T-helper 1 cell treated with Interleukin-12 subunit alpha and Interleukin-12 subunit beta and Interleukin-4 antibody, amounts not matched to agents 30 μg/mL and 1 μg/mL, for 36 hours (primary cell): ENCODE data around the gene TIMP2.
A peak's percentile ranks its signal among the peaks of the same experiment; 100 is the strongest.
"Not testable (repeated sequence)": the region's sequence is repeated elsewhere in the genome, so short reads cannot be mapped to it uniquely, and the experiment has no call there.

Source experiments
- H3K27ac Mint-ChIP-seq: one replicate; pipeline ENCODE4 v1.8.0; 2021; ENCODE audit warnings: mild to moderate bottlenecking, mixed read lengths
- H3K27me3 Mint-ChIP-seq: one replicate; pipeline ENCODE4 v1.8.0; 2021; ENCODE audit warnings: low read depth, mixed read lengths
- H3K36me3 Mint-ChIP-seq: one replicate; pipeline ENCODE4 v1.8.0; 2021; ENCODE audit warnings: low read depth, mixed read lengths
- H3K4me1 Mint-ChIP-seq: one replicate; pipeline ENCODE4 v1.8.0; 2021; ENCODE audit warnings: low read depth, mixed read lengths
- H3K4me3 Mint-ChIP-seq: one replicate; pipeline ENCODE4 v1.8.0; 2021; ENCODE audit warnings: mild to moderate bottlenecking, moderate library complexity, mixed read lengths
- H3K9me3 Mint-ChIP-seq: one replicate; pipeline ENCODE4 v1.8.0; 2021; ENCODE audit warnings: mixed read lengths

Gene TIMP2

GRCh38 chr17:78946131-78946530 is 20.9 kb upstream of the TIMP2 start:
- H3K36me3 Mint-ChIP-seq, result no peaks in the 10 kb centered on the region
- no peak overlapping the region for H3K27ac Mint-ChIP-seq
- H3K27me3 Mint-ChIP-seq, result peaks cover 3% of the 10 kb centered on the region
- H3K4me1 Mint-ChIP-seq, result no peaks in the 10 kb centered on the region
- peaks cover 14% of the 10 kb centered on the region for H3K9me3 Mint-ChIP-seq
- no peak overlapping the region for H3K4me3 Mint-ChIP-seq

DNA sequence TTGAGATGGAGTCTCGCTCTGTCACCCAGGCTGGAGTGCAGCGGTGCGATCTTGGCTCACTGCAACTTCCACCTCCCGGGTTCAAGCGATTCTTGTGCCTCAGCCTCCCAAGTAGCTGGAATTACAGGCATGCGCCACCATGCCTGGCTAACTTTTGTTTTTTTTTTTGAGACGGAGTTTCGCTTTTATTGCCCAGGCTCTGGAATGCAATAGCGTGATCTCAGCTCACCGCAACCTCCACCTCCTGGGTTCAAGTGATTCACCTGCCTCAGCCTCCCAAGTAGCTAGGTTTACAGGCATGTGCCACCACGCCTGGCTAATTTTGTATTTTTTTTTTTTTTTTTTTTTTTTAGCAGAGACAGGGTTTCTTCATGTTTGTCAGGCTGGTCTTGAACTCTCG is 20.3 kb upstream of the TIMP2 start:
- not testable (repeated sequence) for H3K4me1 Mint-ChIP-seq, H3K36me3 Mint-ChIP-seq, H3K27ac Mint-ChIP-seq, H3K9me3 Mint-ChIP-seq, H3K27me3 Mint-ChIP-seq, H3K4me3 Mint-ChIP-seq

DNA sequence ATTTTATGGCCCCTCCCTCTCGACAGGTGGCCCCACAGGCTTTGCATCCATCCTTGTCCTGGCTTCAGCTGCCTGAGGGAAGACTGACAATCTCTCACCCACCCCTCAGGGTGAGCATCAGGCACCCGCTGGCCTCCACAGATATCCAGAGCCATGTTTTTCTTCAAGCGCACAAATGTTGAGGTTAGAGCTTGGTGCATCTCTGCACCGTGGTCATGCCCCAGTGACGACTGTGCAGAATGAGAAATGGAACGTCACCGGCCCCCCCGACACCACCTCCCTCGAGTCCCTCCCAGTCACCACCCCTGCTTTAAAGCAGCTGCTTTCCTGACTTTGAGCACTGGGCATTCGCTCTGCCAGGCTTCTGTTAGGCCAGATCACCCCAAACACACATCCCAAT is 19.8 kb upstream of the TIMP2 start:
- H3K4me3 Mint-ChIP-seq, result no peak overlapping the region
- peaks cover 2% of the 10 kb centered on the region for H3K9me3 Mint-ChIP-seq
- H3K27ac Mint-ChIP-seq, result no peak overlapping the region
- H3K36me3 Mint-ChIP-seq, result no peaks in the 10 kb centered on the region
- H3K4me1 Mint-ChIP-seq, result no peaks in the 10 kb centered on the region
- peaks cover 3% of the 10 kb centered on the region for H3K27me3 Mint-ChIP-seq

DNA sequence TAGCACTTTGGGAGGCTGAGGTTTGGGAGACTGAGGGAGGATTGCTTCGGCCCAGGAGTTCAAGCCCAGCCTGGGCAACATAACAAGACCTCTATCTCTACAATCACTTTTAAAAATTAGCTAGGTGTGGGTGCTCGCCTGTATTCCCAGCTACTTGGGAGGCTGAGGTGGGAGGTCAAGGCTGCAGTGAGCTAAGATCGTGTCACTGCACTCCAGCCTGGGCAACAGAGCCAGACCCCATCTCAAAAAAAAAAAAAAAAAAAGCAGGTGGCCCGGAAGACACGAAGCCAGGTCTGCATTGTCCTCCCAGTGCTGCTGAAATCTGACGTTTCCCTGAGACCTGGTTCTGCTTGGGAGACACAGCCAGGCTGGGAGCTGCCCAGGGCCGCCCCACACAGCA is 18.8 kb upstream of the TIMP2 start:
- Mint-ChIP-seq H3K4me1 (no peaks in the 10 kb centered on the region), H3K9me3 (no peaks in the 10 kb centered on the region), H3K36me3 (no peaks in the 10 kb centered on the region), H3K4me3 (no peak overlapping the region), H3K27ac (no peak overlapping the region), H3K27me3 (no peaks in the 10 kb centered on the region)

DNA sequence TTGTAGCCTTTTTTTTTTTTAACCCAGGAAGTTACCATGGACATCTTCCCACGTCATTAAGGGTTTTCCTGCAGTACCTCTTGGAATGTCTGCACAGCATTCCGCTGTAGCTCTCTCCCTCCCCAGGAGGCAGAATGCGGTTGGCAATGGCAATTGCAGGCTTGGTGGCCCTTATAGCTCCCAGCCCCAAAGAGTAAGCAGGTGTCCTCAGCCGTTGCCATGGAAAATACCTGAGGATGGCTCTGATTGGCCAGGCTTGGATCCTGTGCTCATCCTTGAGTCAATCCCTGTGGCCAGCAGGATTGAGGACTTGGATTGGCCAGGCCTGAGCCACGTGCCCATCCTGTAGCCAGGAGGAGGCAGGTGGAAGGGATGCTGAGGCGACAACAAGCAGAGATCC is 15.5 kb upstream of the TIMP2 start:
- Mint-ChIP-seq H3K4me1 (no peaks in the 10 kb centered on the region), H3K27ac (no peak overlapping the region), H3K36me3 (no peaks in the 10 kb centered on the region), H3K4me3 (no peak overlapping the region), H3K27me3 (no peaks in the 10 kb centered on the region), H3K9me3 (no peaks in the 10 kb centered on the region)

DNA sequence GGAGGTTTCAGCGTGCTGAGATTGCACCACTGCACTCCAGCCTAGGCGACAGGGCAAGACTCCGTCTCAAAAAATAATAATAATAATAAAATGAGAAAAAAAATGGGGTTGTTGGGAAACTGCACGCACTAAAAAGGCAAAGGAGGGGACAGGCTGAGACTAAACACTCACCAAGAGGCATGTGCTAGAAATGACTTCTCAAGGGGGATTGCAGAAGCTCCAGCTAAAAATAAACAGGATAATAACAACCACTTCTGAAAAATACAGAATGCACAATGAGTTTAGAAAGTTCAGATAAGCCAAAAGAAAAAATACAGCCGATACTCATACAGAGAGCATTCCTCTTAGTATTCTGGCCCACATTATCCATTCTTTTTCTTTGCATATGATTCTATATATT is 15.1 kb upstream of the TIMP2 start:
- Mint-ChIP-seq H3K36me3 (no peaks in the 10 kb centered on the region), H3K27ac (no peak overlapping the region), H3K27me3 (no peaks in the 10 kb centered on the region), H3K9me3 (no peaks in the 10 kb centered on the region), H3K4me1 (no peaks in the 10 kb centered on the region), H3K4me3 (no peak overlapping the region)

DNA sequence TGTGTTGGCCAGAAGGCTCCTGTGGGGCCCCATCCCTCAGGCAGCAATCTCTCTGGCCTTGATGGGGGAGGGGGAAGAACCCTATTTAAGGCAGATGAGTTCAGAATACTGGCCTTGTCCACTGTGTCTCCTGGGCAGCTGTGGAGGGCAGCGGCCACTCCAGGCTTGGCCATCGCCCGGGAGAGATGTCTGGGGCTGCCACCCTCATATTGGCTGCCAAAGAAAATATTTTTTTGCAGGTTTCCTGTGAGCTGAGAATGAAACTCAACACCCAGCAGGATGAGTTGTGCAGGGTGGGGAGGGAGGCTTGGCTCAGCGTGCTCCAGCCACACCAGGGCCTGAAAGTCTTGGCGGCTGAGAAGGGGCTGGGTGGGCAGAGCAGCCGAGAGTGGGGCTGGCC is 14.4 kb upstream of the TIMP2 start:
- no peaks in the 10 kb centered on the region for H3K9me3 Mint-ChIP-seq
- no peak overlapping the region for H3K4me3 Mint-ChIP-seq
- no peaks in the 10 kb centered on the region for H3K27me3 Mint-ChIP-seq
- H3K4me1 Mint-ChIP-seq, result no peaks in the 10 kb centered on the region
- no peak overlapping the region for H3K27ac Mint-ChIP-seq
- no peaks in the 10 kb centered on the region for H3K36me3 Mint-ChIP-seq

DNA sequence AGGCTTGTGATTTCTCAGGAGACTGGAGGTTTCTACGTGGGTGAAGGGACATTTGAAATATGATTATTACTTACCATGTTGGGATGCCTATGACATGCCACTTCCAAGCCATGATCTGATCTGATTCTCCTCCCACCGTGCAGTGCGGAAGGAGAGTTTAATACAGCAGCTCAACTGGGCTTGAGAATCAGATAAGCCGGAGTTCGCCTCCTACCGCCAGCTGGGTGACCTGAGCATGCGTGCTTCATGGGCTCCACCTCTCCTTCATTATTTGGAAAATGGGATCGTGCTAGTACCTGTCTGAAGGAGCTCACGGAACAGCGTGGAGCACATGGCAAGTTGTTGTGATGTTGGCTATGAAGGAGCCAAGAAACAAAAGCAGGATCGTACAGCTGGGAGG is 12.4 kb upstream of the TIMP2 start:
- Mint-ChIP-seq H3K9me3 (no peaks in the 10 kb centered on the region), H3K27me3 (no peaks in the 10 kb centered on the region), H3K36me3 (no peaks in the 10 kb centered on the region), H3K4me1 (peaks cover 2% of the 10 kb centered on the region), H3K27ac (no peak overlapping the region), H3K4me3 (no peak overlapping the region)

- Mint-ChIP-seq H3K27ac (no peak overlapping the region), H3K4me3 (peak overlapping the region; percentile 51), H3K27me3 (no peaks in the 10 kb centered on the region), H3K36me3 (no peaks in the 10 kb centered on the region), H3K4me1 (peaks cover 2% of the 10 kb centered on the region), H3K9me3 (no peaks in the 10 kb centered on the region)
Observed at GRCh38 chr17:78935419-78936323, 10.5 kb upstream of the TIMP2 start.

DNA sequence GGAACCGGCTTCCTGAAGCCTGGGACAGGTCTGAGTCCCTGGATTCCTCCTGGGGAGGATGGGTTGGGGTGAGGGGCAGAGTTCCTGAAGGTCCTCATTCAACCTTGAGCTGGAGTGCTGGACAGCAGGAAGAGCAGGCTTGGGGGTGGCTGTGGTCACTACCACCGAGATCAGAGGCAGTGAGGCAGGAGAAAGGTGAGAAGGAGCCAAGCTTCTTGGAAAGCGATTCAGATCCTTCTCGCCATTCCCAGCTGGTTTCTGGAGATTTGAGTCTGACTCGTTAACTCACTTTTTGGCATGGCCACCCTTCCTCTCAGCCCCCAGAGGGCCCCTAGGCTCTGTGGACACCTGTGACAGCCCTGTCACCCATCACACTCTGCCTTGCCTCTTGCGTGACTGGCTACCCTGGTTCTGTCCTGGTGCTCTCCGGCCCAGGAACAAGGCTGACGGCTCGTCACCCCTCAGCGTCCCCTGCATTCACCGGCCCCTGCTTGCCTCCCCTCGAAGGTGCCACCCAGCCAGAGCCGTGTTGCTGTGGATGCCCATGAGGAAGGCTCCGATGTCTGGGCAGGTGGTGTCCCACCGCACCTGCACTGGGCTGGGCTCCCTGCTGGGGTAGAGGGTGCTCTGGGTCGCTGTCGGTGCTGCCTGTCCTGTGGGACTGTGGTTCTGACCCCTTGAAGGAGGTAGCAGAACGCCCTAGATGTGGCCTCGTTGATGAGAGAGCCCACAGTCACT is 9.7 kb upstream of the TIMP2 start:
- Mint-ChIP-seq H3K9me3 (no peaks in the 10 kb centered on the region), H3K4me3 (no peak overlapping the region), H3K36me3 (no peaks in the 10 kb centered on the region), H3K27ac (no peak overlapping the region), H3K4me1 (peaks cover 2% of the 10 kb centered on the region), H3K27me3 (no peaks in the 10 kb centered on the region)

- no peak overlapping the region for H3K4me3 Mint-ChIP-seq
- peaks cover 2% of the 10 kb centered on the region for H3K4me1 Mint-ChIP-seq
- H3K36me3 Mint-ChIP-seq, result no peaks in the 10 kb centered on the region
- no peak overlapping the region for H3K27ac Mint-ChIP-seq
- no peaks in the 10 kb centered on the region for H3K9me3 Mint-ChIP-seq
- H3K27me3 Mint-ChIP-seq, result no peaks in the 10 kb centered on the region
Observed at GRCh38 chr17:78933959-78934568, 8.9 kb upstream of the TIMP2 start.

GRCh38 chr17:78933025-78933958 is 8.1 kb upstream of the TIMP2 start:
- Mint-ChIP-seq H3K27me3 (no peaks in the 10 kb centered on the region), H3K4me3 (peak overlapping the region; percentile 16), H3K4me1 (peaks cover 2% of the 10 kb centered on the region), H3K27ac (peak overlapping the region; percentile 62), H3K9me3 (no peaks in the 10 kb centered on the region), H3K36me3 (no peaks in the 10 kb centered on the region)

DNA sequence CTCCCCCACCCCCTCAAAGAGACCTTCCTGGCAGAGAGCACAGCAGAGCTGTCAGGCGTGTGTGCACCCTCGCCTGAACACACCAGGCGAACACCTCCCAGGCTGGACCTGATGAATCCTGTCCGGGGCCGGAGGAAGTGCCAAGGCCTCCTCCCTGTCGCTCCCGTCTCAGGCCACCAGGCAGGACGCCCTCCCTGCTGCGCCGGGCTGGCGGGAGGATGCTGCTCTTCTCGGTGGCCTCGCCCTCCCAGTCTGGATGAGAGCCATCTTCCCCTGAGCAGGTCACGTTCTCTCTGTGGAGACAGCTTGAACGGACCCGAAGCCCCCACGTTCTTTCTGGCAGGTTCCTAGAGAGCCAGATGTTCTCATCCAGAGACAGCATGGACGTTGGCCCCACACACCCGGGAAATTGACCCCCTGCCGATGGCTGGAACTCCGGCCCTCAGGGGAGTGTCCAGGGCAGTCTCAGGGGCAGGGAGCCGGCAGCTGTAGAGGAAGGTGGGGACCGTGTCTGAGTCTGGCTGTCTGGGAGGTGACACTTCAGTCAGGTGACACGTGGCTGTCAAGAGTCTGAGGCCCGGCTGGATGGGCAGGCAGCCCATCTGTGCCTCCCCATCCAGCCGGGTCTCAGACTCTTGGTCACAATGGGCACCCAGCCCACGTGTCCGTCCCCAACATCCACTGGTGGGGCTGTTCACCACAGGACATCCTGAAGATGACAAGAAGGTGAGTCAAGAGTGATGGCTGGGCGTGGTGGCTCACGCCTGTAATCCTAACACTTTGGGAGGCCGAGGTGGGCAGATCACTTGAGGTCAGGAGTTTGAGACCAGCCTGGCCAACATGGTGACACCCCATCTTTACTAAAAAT is 5.0 kb upstream of the TIMP2 start:
- Mint-ChIP-seq H3K27me3 (peaks cover 19% of the 10 kb centered on the region), H3K9me3 (no peaks in the 10 kb centered on the region), H3K36me3 (no peaks in the 10 kb centered on the region), H3K4me1 (peaks cover 2% of the 10 kb centered on the region), H3K4me3 (no peak overlapping the region), H3K27ac (no peak overlapping the region)
